ENCODE results near the gene ARID2. TPM values are rescaled to one million over a fixed set of nuclear protein-coding genes. Genes with fewer than 3 reads are reported as not detected.
A peak's percentile ranks its signal among the peaks of the same experiment; 100 is the strongest.

Gene ARID2
- total RNA-seq, 6 donors from 2014 or later = 19.4 to 48.5 (median 27.0) TPM

GRCh38 chr12:45781080-45781479 lies 51.6 kb downstream of the ARID2 start:
- Histone ChIP-seq H3K9me3 (no peaks in the 10 kb centered on the region), H3K4me1 (no peaks in the 10 kb centered on the region), H3K4me3 (no peak overlapping the region), H3K27me3 (no peaks in the 10 kb centered on the region), H3K27ac (no peak overlapping the region), H3K36me3 (no peaks in the 10 kb centered on the region)
- DNase-seq (no peak), ATAC-seq (ENCODE audit: low FRiP score in 2 of 2) (no peak)
- TF ChIP-seq POLR2A (IDR thresholded peaks at IDR 0.05) (no peak), POLR2AphosphoS5 (IDR thresholded peaks at IDR 0.05) (no peak), CTCF (IDR thresholded peaks at IDR 0.05) (no peak), EP300 (IDR thresholded peaks at IDR 0.05) (no peak)

- WGBS, 2 donors = 96 to 97% methylated on average over 4 of the region's 4 CpGs
- H3K9me3 ChIP-seq = no peaks in the 10 kb centered on the region
- no peak overlapping the region for H3K4me3 ChIP-seq
- H3K27me3 ChIP-seq = no peaks in the 10 kb centered on the region
- H3K4me1 ChIP-seq = peaks cover 0 to 4% (median 0%) of the 10 kb centered on the region in 4 donors
- H3K27ac ChIP-seq = no peak overlapping the region
- no peaks in the 10 kb centered on the region for H3K36me3 ChIP-seq
- no peak for ATAC-seq (ENCODE audit: low FRiP score in 2 of 2)
- TF ChIP-seq POLR2AphosphoS5 (IDR thresholded peaks at IDR 0.05) (no peak), CTCF (IDR thresholded peaks at IDR 0.05) (no peak), EP300 (IDR thresholded peaks at IDR 0.05) (no peak), POLR2A (IDR thresholded peaks at IDR 0.05) (no peak)
- no peak for DNase-seq
These were observed 55.8 kb downstream of the ARID2 start for GRCh38 chr12:45785315-45785714.

GRCh38 chr12:45789025-45789424 lies 59.5 kb downstream of the ARID2 start:
- H3K36me3 ChIP-seq = no peaks in the 10 kb centered on the region
- H3K27me3 ChIP-seq = no peaks in the 10 kb centered on the region
- no peaks in the 10 kb centered on the region for H3K9me3 ChIP-seq
- no peak overlapping the region for H3K27ac ChIP-seq
- no peak overlapping the region for H3K4me3 ChIP-seq
- peaks cover 0 to 4% (median 0%) of the 10 kb centered on the region in 4 donors for H3K4me1 ChIP-seq
- ATAC-seq (ENCODE audit: low FRiP score in 2 of 2) = peak in 1 of 2 donors; percentile 59
- no peak for DNase-seq
- TF ChIP-seq EP300 (IDR thresholded peaks at IDR 0.05) (no peak), POLR2A (IDR thresholded peaks at IDR 0.05) (no peak), POLR2AphosphoS5 (IDR thresholded peaks at IDR 0.05) (no peak), CTCF (IDR thresholded peaks at IDR 0.05) (no peak)

- DNase-seq (no peak), ATAC-seq (ENCODE audit: low FRiP score in 2 of 2) (no peak)
- Histone ChIP-seq H3K9me3 (no peaks in the 10 kb centered on the region), H3K36me3 (no peaks in the 10 kb centered on the region), H3K27me3 (no peaks in the 10 kb centered on the region), H3K4me3 (no peak overlapping the region), H3K4me1 (peaks cover 0 to 1% (median 0%) of the 10 kb centered on the region in 4 donors), H3K27ac (no peak overlapping the region)
- TF ChIP-seq POLR2AphosphoS5 (IDR thresholded peaks at IDR 0.05) (no peak), CTCF (IDR thresholded peaks at IDR 0.05) (no peak), EP300 (IDR thresholded peaks at IDR 0.05) (no peak), POLR2A (IDR thresholded peaks at IDR 0.05) (no peak)
- WGBS, 2 donors = 94 to 97% methylated on average over 5 of the region's 5 CpGs
These were observed 64.9 kb downstream of the ARID2 start for GRCh38 chr12:45794422-45794821.

- DNase-seq = no peak
- Histone ChIP-seq H3K27me3 (no peaks in the 10 kb centered on the region), H3K9me3 (no peaks in the 10 kb centered on the region), H3K4me1 (peaks cover 0 to 5% (median 0%) of the 10 kb centered on the region in 4 donors), H3K27ac (no peak overlapping the region), H3K4me3 (no peak overlapping the region), H3K36me3 (no peaks in the 10 kb centered on the region)
- 96 to 98% methylated on average over 2 of the region's 2 CpGs for WGBS, 2 donors
- no peak for ATAC-seq (ENCODE audit: low FRiP score in 2 of 2)
- TF ChIP-seq POLR2AphosphoS5 (IDR thresholded peaks at IDR 0.05) = no peak
- TF ChIP-seq POLR2A (IDR thresholded peaks at IDR 0.05) = no peak
- no peak for TF ChIP-seq CTCF (IDR thresholded peaks at IDR 0.05)
- TF ChIP-seq EP300 (IDR thresholded peaks at IDR 0.05) = no peak
These were observed 72.1 kb downstream of the ARID2 start for GRCh38 chr12:45801625-45802024.
